GM12865 (cell line): Measurements from ENCODE around the gene CADM3.

Experiments
- DNase-seq: peaks from one replicate; pipeline ENCODE4 v3.0.0; 2010; ENCODE audit warnings: low read depth
- H3K4me3 ChIP-seq: 2 replicates; pipeline ENCODE4 v1.5.1; 2011; ENCODE audit warnings: mild to moderate bottlenecking, low read depth, low read length, control low read depth
- TF ChIP-seq, protein P1 (sequence below): IDR thresholded peaks from 2 replicates; pipeline ENCODE4 v1.5.1; 2011; ENCODE audit warnings: low read length, control low read depth, low read depth, inconsistent platforms; ENCODE audit not compliant: insufficient read depth; ENCODE audit errors: missing control alignments

Gene CADM3

GRCh38 chr1:159197561-159198557, 26.4 kb downstream of the CADM3 start:
- TF ChIP-seq, protein P1, sequence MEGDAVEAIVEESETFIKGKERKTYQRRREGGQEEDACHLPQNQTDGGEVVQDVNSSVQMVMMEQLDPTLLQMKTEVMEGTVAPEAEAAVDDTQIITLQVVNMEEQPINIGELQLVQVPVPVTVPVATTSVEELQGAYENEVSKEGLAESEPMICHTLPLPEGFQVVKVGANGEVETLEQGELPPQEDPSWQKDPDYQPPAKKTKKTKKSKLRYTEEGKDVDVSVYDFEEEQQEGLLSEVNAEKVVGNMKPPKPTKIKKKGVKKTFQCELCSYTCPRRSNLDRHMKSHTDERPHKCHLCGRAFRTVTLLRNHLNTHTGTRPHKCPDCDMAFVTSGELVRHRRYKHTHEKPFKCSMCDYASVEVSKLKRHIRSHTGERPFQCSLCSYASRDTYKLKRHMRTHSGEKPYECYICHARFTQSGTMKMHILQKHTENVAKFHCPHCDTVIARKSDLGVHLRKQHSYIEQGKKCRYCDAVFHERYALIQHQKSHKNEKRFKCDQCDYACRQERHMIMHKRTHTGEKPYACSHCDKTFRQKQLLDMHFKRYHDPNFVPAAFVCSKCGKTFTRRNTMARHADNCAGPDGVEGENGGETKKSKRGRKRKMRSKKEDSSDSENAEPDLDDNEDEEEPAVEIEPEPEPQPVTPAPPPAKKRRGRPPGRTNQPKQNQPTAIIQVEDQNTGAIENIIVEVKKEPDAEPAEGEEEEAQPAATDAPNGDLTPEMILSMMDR = peak; percentile 90
- no peak overlapping the region for H3K4me3 ChIP-seq
- peak; percentile 79 for DNase-seq

GRCh38 chr1:159199901-159200300, 28.5 kb downstream of the CADM3 start:
- TF ChIP-seq, protein P1 = no peak
- H3K4me3 ChIP-seq = no peak overlapping the region
- DNase-seq = no peak

- TF ChIP-seq, protein P1 = no peak
- no peak overlapping the region for H3K4me3 ChIP-seq
- no peak for DNase-seq
Measured at GRCh38 chr1:159200769-159201168, 29.4 kb downstream of the CADM3 start.

GRCh38 chr1:159201642-159202041, 30.2 kb downstream of the CADM3 start:
- H3K4me3 ChIP-seq = no peak overlapping the region
- TF ChIP-seq, protein P1 = no peak
- DNase-seq = no peak

- DNase-seq = no peak
- TF ChIP-seq, protein P1 = no peak
Measured at GRCh38 chr1:159203610-159204009, 32.2 kb downstream of the CADM3 start.

GRCh38 chr1:159204161-159205141, 33.0 kb downstream of the CADM3 start, which contains the start of gene ACKR1:
ACKR1 (plus strand) TSS chr1:159204875; CDS start chr1:159204960, 85 bp downstream.
- peak within 1 kb of the TSS; percentile 15 for H3K4me3 ChIP-seq
- TF ChIP-seq, protein P1 = no peak
- DNase-seq = peak; percentile 26

More at GRCh38 chr1:159203610-159204009, 32.2 kb downstream of the CADM3 start:
- H3K4me3 ChIP-seq = no peak overlapping the region
